ENCODE results near the gene ATP9A.

ATP9A gene

GRCh38 chr20:51588762-51589161 is 179.4 kb downstream of the ATP9A start:
- TF ChIP-seq SIN3A (IDR thresholded peaks at IDR 0.05; ENCODE audit: borderline replicate concordance, insufficient read depth, low read length) (no peak), POLR2AphosphoS5 (IDR thresholded peaks at IDR 0.05; ENCODE audit: low read depth, low read length) (no peak), FOXP2 (optimal IDR thresholded peaks at IDR 0.05; ENCODE audit: borderline replicate concordance, extremely low read depth, extremely low read length, insufficient read depth) (no peak), TAF1 (IDR thresholded peaks at IDR 0.05; ENCODE audit: borderline replicate concordance, insufficient read depth, low read length) (no peak)
- TF ChIP-seq, protein P1, sequence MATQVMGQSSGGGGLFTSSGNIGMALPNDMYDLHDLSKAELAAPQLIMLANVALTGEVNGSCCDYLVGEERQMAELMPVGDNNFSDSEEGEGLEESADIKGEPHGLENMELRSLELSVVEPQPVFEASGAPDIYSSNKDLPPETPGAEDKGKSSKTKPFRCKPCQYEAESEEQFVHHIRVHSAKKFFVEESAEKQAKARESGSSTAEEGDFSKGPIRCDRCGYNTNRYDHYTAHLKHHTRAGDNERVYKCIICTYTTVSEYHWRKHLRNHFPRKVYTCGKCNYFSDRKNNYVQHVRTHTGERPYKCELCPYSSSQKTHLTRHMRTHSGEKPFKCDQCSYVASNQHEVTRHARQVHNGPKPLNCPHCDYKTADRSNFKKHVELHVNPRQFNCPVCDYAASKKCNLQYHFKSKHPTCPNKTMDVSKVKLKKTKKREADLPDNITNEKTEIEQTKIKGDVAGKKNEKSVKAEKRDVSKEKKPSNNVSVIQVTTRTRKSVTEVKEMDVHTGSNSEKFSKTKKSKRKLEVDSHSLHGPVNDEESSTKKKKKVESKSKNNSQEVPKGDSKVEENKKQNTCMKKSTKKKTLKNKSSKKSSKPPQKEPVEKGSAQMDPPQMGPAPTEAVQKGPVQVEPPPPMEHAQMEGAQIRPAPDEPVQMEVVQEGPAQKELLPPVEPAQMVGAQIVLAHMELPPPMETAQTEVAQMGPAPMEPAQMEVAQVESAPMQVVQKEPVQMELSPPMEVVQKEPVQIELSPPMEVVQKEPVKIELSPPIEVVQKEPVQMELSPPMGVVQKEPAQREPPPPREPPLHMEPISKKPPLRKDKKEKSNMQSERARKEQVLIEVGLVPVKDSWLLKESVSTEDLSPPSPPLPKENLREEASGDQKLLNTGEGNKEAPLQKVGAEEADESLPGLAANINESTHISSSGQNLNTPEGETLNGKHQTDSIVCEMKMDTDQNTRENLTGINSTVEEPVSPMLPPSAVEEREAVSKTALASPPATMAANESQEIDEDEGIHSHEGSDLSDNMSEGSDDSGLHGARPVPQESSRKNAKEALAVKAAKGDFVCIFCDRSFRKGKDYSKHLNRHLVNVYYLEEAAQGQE (IDR thresholded peaks at IDR 0.05; ENCODE audit: insufficient read depth in 1 of 2, low read depth in 2 of 2, low read length in 2 of 2), result no peak

GRCh38 chr20:51587145-51587544 is 181.0 kb downstream of the ATP9A start:
- TF ChIP-seq SIN3A (IDR thresholded peaks at IDR 0.05; ENCODE audit: borderline replicate concordance, insufficient read depth, low read length) (no peak), POLR2AphosphoS5 (IDR thresholded peaks at IDR 0.05; ENCODE audit: low read depth, low read length) (no peak), TAF1 (IDR thresholded peaks at IDR 0.05; ENCODE audit: borderline replicate concordance, insufficient read depth, low read length) (no peak), FOXP2 (optimal IDR thresholded peaks at IDR 0.05; ENCODE audit: borderline replicate concordance, extremely low read depth, extremely low read length, insufficient read depth) (no peak)
- TF ChIP-seq, protein P1 (IDR thresholded peaks at IDR 0.05; ENCODE audit: insufficient read depth in 1 of 2, low read depth in 2 of 2, low read length in 2 of 2), result no peak

DNA sequence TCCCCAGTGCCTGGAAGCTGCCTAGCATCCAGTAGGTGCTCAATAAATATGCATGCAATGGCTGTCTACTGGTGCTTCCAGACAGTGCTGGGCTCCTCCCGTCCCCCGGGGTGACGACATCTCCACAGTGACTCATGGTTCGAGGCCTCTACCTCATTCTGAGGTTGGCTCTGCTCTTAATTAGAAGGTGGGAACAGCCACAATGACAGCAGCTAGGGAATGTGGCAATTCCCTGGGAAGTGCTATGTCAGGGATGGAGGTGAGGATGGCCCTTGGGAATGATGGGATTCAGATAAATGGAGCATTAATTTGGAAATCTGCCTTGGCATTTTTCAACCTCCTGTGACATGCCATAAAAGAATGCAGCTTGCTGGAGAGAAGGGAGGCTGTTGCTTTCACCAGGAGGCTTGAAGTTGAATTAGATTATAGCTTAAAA is 182.2 kb downstream of the ATP9A start:
- TF ChIP-seq POLR2AphosphoS5 (IDR thresholded peaks at IDR 0.05; ENCODE audit: low read depth, low read length), result no peak
- TF ChIP-seq, protein P1 (IDR thresholded peaks at IDR 0.05; ENCODE audit: insufficient read depth in 1 of 2, low read depth in 2 of 2, low read length in 2 of 2), result no peak
- TF ChIP-seq TAF1 (IDR thresholded peaks at IDR 0.05; ENCODE audit: borderline replicate concordance, insufficient read depth, low read length), result no peak
- no peak for TF ChIP-seq SIN3A (IDR thresholded peaks at IDR 0.05; ENCODE audit: borderline replicate concordance, insufficient read depth, low read length)
- no peak for TF ChIP-seq FOXP2 (optimal IDR thresholded peaks at IDR 0.05; ENCODE audit: borderline replicate concordance, extremely low read depth, extremely low read length, insufficient read depth)

- TF ChIP-seq, protein P1 (IDR thresholded peaks at IDR 0.05; ENCODE audit: insufficient read depth in 1 of 2, low read depth in 2 of 2, low read length in 2 of 2), result no peak
- TF ChIP-seq FOXP2 (optimal IDR thresholded peaks at IDR 0.05; ENCODE audit: borderline replicate concordance, extremely low read depth, extremely low read length, insufficient read depth), result no peak
- TF ChIP-seq SIN3A (IDR thresholded peaks at IDR 0.05; ENCODE audit: borderline replicate concordance, insufficient read depth, low read length), result no peak
- no peak for TF ChIP-seq TAF1 (IDR thresholded peaks at IDR 0.05; ENCODE audit: borderline replicate concordance, insufficient read depth, low read length)
- no peak for TF ChIP-seq POLR2AphosphoS5 (IDR thresholded peaks at IDR 0.05; ENCODE audit: low read depth, low read length)
Observed at GRCh38 chr20:51585148-51585547, 183.0 kb downstream of the ATP9A start.

- TF ChIP-seq, protein P1 (IDR thresholded peaks at IDR 0.05; ENCODE audit: insufficient read depth in 1 of 2, low read depth in 2 of 2, low read length in 2 of 2), result no peak
- TF ChIP-seq SIN3A (IDR thresholded peaks at IDR 0.05; ENCODE audit: borderline replicate concordance, insufficient read depth, low read length) (no peak), TAF1 (IDR thresholded peaks at IDR 0.05; ENCODE audit: borderline replicate concordance, insufficient read depth, low read length) (no peak), POLR2AphosphoS5 (IDR thresholded peaks at IDR 0.05; ENCODE audit: low read depth, low read length) (no peak), FOXP2 (optimal IDR thresholded peaks at IDR 0.05; ENCODE audit: borderline replicate concordance, extremely low read depth, extremely low read length, insufficient read depth) (no peak)
Observed at GRCh38 chr20:51584737-51585136, 183.5 kb downstream of the ATP9A start.

Measured in PFSK-1 (cell line).